Thyroid gland (tissue), 4 donors: ENCODE measurements around the gene PNP. TPM values are rescaled to one million over a fixed set of nuclear protein-coding genes. Genes with fewer than 3 reads are reported as not detected.

Experiments
- DNase-seq, 2 donors: peaks; one replicate each; pipeline ENCODE4 v3.0.0-alpha.2; 2019
- H3K27ac ChIP-seq, 3 donors: fragments of 200-600 bp; sonication (generic); 1 replicate in 2 of 3; 2 replicates in 1 of 3; pipeline ENCODE4 v1.5.1; 2016 to 2019; ENCODE audit warnings: mild to moderate bottlenecking in 1 of 3, moderate library complexity in 1 of 3
- H3K27me3 ChIP-seq: fragments of 200-600 bp; sonication (generic); one replicate; pipeline ENCODE4 v1.5.1; 2019
- H3K36me3 ChIP-seq, 2 donors: fragments of 200-600 bp; sonication (generic); one replicate each; pipeline ENCODE4 v1.5.1; 2016 to 2019
- H3K4me1 ChIP-seq, 2 donors: fragments of 200-600 bp; sonication (generic); one replicate each; pipeline ENCODE4 v1.5.1; 2017 to 2019
- H3K4me3 ChIP-seq, 3 donors: fragments of 200-600 bp; sonication (generic); replicated peaks in 1 of 3; 1 replicate in 2 of 3; 2 replicates in 1 of 3; pipeline ENCODE4 v1.5.1; 2016; ENCODE audit warnings: mild to moderate bottlenecking in 1 of 3
- H3K9me3 ChIP-seq: fragments of 200-600 bp; sonication (generic); one replicate; pipeline ENCODE4 v1.5.1; 2017
- POLR2A ChIP-seq, 2 donors: fragments of 450-650 bp; IDR thresholded peaks; one replicate each; pipeline ENCODE4 v1.6.1; 2017; ENCODE audit warnings: antibody characterized with exemption in 2 of 2, mild to moderate bottlenecking in 2 of 2, moderate library complexity in 1 of 2
- WGBS, 2 donors: methylation state at CpG; one replicate each; pipeline ENCODE4 v1.1.5; 2017; 5-methylcytosine and 5-hydroxymethylcytosine counted together
- intact Hi-C: fragments of 100-400 bp; cut with DNase I; formaldehyde crosslinking; loops from one replicate; pipeline ENCODE4 v1.15.1; 2023
- total RNA-seq, 4 donors: library from RNA; depleted of rRNA; stranded (reverse); fragments of >200 nt; gene quantifications; one replicate each; pipeline ENCODE4 v1.2.3, GENCODE V29; 2016
- TF ChIP-seq, protein P1 (sequence below), 6 experiments: fragments of 200-600 bp in 3 of 6; fragments of 450-650 bp in 3 of 6; sonication (generic) in 3 of 6; IDR thresholded peaks; one replicate each; pipeline ENCODE4 v1.5.1; 2016 to 2019; ENCODE audit warnings: antibody characterized with exemption in 6 of 6, mild to moderate bottlenecking in 2 of 6, inconsistent platforms in 1 of 6, moderate library complexity in 1 of 6

Gene PNP
- total RNA-seq, 4 donors from 2014 or later: 13.9 to 29.3 (median 18.7) TPM

DNA sequence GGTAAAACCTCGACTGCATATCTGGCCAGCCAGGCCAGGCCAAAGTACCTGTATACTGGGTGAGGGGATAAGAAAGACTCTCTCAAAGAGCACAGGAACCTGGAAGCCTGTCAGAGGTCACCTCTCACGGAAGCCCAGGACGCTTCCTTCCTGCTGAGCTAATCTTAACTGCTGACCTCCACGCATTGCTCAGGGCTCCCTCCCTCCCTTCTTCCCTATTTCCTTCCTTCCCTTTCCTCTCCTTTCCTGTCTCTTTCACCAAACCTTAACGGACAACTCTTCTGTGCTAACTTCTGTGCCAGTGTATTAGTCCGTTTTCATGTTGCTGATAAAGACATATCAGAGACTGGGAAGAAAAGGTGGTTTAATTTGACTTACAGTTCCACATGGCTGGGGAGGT is 21.4 kb downstream of the PNP start:
- 72 to 74% methylated on average over 6 of the region's 6 CpGs for WGBS, 2 donors
- Histone ChIP-seq H3K27ac (no peak overlapping the region), H3K4me3 (no peak overlapping the region), H3K4me1 (peaks cover 7 to 15% of the 10 kb centered on the region in 2 donors), H3K27me3 (no peaks in the 10 kb centered on the region), H3K9me3 (no peaks in the 10 kb centered on the region), H3K36me3 (no peaks in the 10 kb centered on the region)
- intact Hi-C loops: no loop called here
- TF ChIP-seq, protein P1, sequence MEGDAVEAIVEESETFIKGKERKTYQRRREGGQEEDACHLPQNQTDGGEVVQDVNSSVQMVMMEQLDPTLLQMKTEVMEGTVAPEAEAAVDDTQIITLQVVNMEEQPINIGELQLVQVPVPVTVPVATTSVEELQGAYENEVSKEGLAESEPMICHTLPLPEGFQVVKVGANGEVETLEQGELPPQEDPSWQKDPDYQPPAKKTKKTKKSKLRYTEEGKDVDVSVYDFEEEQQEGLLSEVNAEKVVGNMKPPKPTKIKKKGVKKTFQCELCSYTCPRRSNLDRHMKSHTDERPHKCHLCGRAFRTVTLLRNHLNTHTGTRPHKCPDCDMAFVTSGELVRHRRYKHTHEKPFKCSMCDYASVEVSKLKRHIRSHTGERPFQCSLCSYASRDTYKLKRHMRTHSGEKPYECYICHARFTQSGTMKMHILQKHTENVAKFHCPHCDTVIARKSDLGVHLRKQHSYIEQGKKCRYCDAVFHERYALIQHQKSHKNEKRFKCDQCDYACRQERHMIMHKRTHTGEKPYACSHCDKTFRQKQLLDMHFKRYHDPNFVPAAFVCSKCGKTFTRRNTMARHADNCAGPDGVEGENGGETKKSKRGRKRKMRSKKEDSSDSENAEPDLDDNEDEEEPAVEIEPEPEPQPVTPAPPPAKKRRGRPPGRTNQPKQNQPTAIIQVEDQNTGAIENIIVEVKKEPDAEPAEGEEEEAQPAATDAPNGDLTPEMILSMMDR (IDR thresholded peaks at IDR 0.05): no peak
- TF ChIP-seq POLR2A (IDR thresholded peaks at IDR 0.05): no peak
- DNase-seq: no peak

DNA sequence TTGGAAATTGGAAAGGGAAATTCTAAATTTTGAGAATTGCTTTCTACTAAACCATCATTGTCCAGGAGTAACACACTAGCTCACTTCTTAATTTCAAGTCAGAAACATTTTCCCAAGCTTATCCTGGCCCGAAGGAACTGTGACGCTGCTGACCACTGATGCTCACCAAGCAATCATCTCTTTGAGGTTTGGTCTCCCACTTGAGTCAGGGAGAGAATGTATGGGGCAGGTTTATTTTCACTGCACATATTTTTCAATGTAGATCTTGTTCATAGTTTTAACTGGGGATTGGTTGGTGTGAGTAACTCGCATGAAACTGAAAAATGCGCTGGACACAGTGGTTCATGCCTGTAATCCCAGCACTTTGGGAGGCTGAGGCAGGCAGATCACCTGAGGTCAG is 23.3 kb downstream of the PNP start:
- Histone ChIP-seq H3K27ac (no peak overlapping the region), H3K36me3 (no peaks in the 10 kb centered on the region), H3K4me3 (no peak overlapping the region), H3K9me3 (no peaks in the 10 kb centered on the region), H3K4me1 (peaks cover 7 to 15% of the 10 kb centered on the region in 2 donors), H3K27me3 (no peaks in the 10 kb centered on the region)
- 86 to 94% methylated on average over 4 of the region's 4 CpGs for WGBS, 2 donors
- DNase-seq: no peak
- intact Hi-C loops: no loop called here
- no peak for TF ChIP-seq POLR2A (IDR thresholded peaks at IDR 0.05)
- TF ChIP-seq, protein P1 (IDR thresholded peaks at IDR 0.05): no peak

DNA sequence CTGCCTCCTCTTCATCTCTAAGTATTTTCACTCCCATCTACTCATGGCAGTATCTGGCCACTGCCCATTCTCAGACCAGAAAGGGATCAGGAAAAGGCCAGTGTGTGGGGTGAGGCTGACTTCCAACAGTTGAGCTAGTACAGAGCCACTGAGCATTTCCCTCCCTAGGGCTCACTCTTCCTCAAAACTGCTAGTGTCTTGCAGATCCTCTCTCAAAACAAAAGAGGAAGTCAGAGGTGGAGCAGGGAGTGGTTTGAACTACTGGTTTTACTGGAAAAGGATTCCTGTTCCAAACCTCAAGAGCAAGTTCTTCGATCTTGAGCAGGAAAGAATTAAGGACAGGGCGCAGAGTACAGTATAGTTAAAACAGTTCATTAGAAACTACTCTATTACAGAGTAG is 24.4 kb downstream of the PNP start:
- Histone ChIP-seq H3K27me3 (no peaks in the 10 kb centered on the region), H3K9me3 (no peaks in the 10 kb centered on the region), H3K27ac (no peak overlapping the region), H3K4me3 (no peak overlapping the region), H3K4me1 (peaks cover 7 to 14% of the 10 kb centered on the region in 2 donors), H3K36me3 (no peaks in the 10 kb centered on the region)
- 38 to 83% methylated on average over 2 of the region's 2 CpGs for WGBS, 2 donors
- no peak for DNase-seq
- TF ChIP-seq POLR2A (IDR thresholded peaks at IDR 0.05): no peak
- TF ChIP-seq, protein P1 (IDR thresholded peaks at IDR 0.05): no peak
- intact Hi-C loops: no loop called here

DNA sequence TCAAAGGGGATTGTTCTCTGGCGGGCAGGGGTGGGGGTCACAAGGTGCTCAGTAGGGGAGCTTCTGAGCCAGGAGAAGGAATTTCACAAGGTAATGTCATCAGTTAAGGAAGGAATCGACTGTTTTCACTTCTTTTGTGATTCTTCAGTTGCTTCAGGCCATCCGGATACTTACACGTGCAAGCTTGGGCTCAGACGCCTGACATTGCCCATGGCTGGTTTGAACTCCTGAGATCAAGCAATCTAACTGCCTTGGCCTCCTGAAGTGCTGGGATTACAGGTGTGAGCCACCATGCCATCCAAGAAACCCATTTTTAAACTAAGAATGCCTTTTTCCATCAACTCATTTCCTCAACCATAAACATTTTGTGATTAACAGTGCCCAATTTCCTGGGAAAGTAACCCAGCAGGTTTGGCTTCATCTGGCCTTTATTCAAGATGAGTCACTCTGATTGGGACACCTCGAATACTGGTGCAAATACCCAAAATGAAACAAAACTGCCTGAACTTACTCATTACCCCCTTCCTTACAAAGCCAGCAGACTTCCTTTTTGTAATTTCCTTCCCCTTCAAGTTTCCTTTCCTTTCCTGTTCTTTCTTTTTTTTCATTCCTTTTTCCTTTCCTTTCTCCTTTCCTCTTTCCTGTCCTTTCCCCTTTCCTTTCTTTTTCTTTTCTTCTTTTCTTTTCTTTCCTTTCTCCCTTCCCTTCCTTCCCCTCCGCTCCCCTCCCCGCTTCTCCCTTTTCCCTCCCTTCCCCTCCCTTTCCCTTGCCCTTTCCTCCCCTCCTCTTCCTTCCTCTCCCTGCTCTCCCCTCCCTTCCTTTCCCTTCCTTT is 25.9 kb downstream of the PNP start:
- no peak for DNase-seq
- H3K36me3 ChIP-seq: no peaks in the 10 kb centered on the region
- intact Hi-C loops: no loop called here
- no peaks in the 10 kb centered on the region for H3K4me1 ChIP-seq
- TF ChIP-seq POLR2A (IDR thresholded peaks at IDR 0.05): no peak
- TF ChIP-seq, protein P1 (IDR thresholded peaks at IDR 0.05): no peak
- H3K4me3 ChIP-seq: no peak overlapping the region
- H3K27ac ChIP-seq: no peak overlapping the region
- H3K9me3 ChIP-seq: no peaks in the 10 kb centered on the region
- no peaks in the 10 kb centered on the region for H3K27me3 ChIP-seq
- 81 to 82% methylated on average over 8 of the region's 8 CpGs for WGBS, 2 donors

DNA sequence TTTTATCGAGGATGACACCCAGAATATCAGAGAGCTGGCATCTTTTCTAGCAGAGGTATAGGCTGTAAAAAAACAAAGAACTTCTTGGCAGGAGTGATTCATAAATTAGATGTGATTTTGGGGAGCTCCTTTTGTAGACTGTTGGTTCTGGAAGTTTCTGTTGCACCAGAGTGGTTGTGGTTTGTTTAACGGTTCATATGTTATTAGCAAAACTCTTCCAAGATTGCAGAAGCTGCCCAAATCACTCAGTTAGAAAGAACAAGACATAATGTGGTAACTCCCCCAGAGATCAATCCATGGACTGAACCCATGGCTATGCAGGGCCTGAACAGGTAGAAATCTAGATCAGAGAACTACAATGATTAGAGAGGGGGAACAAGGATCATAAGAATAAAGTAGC is 29.4 kb downstream of the PNP start:
- Histone ChIP-seq H3K9me3 (no peaks in the 10 kb centered on the region), H3K27ac (no peak overlapping the region), H3K4me1 (no peaks in the 10 kb centered on the region), H3K36me3 (no peaks in the 10 kb centered on the region), H3K4me3 (no peak overlapping the region), H3K27me3 (no peaks in the 10 kb centered on the region)
- WGBS, 2 donors: 71 to 75% methylated on average over 2 of the region's 2 CpGs
- intact Hi-C loops: no loop called here
- TF ChIP-seq, protein P1 (IDR thresholded peaks at IDR 0.05): no peak
- no peak for TF ChIP-seq POLR2A (IDR thresholded peaks at IDR 0.05)
- no peak for DNase-seq
